ENCODE results near the gene CACNA2D3.

Gene CACNA2D3

DNA sequence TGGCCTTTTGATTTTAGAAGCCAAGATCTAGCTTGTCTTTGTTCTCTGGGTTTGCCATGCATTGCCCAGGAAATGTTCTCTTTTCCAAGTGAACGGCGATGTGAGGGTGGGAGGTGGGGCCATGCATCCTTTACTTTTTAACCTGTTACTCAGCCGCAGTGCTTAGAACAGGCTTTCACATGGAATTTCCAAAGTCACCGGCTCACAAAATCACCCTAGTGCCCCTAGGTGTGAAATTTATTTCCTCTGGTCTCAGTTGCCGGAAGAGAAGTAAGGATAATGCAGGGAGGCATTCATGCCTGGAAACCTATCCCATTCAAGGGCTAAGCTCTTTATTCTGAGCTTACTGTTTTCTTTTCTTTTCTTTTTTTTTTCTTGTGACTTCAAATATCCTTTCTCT lies 93.2 kb downstream of the CACNA2D3 start:
- no peak for DNase-seq (ENCODE audit: low read depth, low spot score)

GRCh38 chr3:54217828-54218227 lies 95.5 kb downstream of the CACNA2D3 start:
- DNase-seq (ENCODE audit: low read depth, low spot score): no peak

- no peak for DNase-seq (ENCODE audit: low read depth, low spot score)
Measured at GRCh38 chr3:54222316-54222715, 100.0 kb downstream of the CACNA2D3 start.

DNA sequence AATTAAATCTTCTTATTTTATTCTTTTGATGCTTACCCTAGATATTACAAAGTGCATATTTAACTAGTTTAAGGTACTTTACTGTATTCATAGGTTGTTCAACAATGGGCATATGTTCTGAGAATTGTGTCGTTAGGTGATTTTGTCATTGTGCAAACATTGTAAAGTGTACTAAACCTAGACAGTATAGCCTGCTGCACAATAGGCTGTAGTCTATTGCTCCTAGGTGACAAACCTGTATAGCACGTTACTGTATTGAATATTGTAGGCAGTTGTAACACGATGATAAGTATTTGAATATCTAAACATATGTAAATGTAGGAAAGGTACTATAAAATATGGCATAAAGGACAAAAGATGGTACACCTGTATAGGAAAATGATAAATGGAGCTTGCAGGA lies 100.7 kb downstream of the CACNA2D3 start:
- DNase-seq (ENCODE audit: low read depth, low spot score): no peak

DNA sequence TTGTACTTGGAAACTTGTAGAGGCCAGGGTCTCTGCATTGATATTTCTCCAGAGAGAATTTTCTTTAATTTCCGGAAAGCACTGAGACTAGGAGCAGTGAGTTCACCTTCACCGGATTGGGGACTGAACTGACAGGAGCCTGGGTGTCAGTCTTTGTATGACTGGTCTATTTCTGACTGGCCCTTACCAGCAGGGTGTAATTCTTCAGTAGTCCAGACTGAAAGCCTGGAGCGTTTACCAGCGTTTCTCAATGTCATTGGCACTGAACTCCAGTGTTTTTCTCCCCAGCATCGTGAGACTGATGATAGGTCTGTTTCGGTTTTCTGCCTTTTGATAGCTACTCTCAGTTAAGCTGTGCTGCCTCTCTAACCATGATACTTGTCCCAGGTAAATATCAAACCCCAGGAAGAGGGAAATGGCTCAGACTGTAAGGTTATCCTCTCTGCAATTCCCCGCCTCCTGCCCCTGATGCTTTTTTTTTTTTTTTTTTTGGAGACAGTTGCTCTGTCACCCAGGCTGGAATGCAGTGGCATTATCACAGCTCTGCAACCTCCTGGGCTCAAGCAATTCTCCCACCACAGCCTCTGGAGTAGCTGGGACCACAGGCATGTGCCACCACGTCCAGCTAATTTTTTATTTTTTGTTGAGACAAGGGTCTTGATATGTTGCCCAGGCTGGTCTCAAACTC lies 103.6 kb downstream of the CACNA2D3 start:
- DNase-seq (ENCODE audit: low read depth, low spot score): no peak

GRCh38 chr3:54228806-54229205 lies 106.5 kb downstream of the CACNA2D3 start:
- no peak for DNase-seq (ENCODE audit: low read depth, low spot score)

- DNase-seq (ENCODE audit: low read depth, low spot score): no peak
Measured at GRCh38 chr3:54232618-54233017, 110.3 kb downstream of the CACNA2D3 start.

DNA sequence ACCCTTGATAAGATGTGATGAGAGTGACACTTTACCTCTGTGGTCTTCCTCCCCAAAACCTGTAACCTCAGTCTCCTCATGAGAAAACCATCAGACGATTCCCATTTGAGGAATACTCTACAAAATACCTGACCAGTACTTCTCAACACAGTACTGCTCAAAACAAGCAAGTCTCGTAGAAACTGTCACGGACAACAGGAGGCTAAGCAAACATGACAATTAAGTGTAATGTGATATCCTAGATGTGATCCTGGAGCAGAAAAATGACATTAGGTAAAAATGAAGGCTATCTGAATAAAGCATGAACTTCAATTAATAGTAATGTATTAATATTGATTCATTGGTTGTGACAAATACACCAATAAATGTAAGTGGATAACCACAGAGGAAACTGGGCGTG lies 113.6 kb downstream of the CACNA2D3 start:
- no peak for DNase-seq (ENCODE audit: low read depth, low spot score)

- DNase-seq (ENCODE audit: low read depth, low spot score): no peak
Measured at GRCh38 chr3:54237109-54237508, 114.8 kb downstream of the CACNA2D3 start.

- DNase-seq (ENCODE audit: low read depth, low spot score): no peak
Measured at GRCh38 chr3:54237788-54238502, 115.6 kb downstream of the CACNA2D3 start.

- DNase-seq (ENCODE audit: low read depth, low spot score): no peak
Measured at GRCh38 chr3:54240309-54240708, 118.0 kb downstream of the CACNA2D3 start.

DNA sequence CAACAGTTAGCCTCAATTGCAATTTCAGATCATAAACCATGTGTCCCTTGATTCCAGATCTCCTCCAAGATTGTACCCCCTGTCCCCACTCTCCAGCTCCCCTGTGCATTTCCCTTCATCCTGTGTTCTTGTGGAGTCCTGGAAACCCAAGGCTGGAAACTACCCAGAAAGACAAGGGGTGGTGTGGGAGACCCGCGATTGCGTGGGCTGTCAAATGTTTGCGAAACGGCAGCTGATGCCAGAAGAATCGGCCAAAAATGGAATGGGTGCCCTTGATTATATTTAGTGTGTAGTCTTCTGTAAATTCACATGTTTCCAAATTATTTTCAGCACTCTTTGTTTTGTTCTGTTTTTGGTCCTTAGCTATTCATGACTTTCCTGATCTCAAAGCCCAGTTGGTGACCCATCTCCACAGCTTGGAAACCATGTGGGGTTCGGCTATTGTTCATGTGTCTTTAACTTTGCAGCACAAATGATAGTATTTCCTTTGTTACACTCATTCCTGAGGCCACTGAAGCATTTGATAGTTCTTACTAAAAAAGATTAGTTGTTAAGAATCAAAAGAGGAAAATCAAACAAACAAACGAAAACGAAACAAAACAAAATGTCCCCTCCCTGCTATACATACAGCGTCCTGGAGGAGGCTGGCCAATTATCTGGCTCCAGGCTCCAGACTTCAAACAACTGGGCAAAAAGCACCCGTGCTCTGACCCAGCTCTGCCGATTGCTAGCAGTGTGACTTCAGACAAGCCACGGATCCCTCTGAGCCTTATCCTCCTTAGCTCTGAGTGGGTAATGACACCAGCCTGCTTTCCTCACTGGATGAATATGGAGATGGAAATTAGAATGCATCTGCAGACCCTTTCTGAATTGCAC lies 120.9 kb downstream of the CACNA2D3 start:
- no peak for DNase-seq (ENCODE audit: low read depth, low spot score)

GRCh38 chr3:54243960-54244682 lies 121.8 kb downstream of the CACNA2D3 start:
- no peak for DNase-seq (ENCODE audit: low read depth, low spot score)

DNA sequence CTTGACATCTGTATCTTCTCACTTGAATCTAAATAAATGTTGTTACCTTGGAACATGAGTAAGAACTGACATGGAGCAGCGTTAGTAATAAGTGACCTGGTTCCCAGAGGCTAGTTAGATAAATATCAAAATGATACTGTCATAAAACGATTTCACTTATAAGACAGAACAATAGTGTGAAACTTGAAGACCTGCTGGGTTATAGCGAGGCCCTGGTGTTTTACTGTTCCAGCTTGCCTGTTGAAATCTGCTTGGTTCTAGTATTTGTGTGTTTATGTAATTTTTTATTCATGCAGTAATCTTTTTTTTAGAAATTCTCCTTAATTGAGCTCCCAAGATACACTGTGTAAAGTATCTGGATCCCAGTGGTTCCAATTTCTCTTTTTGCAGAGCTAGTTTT lies 129.4 kb downstream of the CACNA2D3 start:
- DNase-seq (ENCODE audit: low read depth, low spot score): no peak

DNA sequence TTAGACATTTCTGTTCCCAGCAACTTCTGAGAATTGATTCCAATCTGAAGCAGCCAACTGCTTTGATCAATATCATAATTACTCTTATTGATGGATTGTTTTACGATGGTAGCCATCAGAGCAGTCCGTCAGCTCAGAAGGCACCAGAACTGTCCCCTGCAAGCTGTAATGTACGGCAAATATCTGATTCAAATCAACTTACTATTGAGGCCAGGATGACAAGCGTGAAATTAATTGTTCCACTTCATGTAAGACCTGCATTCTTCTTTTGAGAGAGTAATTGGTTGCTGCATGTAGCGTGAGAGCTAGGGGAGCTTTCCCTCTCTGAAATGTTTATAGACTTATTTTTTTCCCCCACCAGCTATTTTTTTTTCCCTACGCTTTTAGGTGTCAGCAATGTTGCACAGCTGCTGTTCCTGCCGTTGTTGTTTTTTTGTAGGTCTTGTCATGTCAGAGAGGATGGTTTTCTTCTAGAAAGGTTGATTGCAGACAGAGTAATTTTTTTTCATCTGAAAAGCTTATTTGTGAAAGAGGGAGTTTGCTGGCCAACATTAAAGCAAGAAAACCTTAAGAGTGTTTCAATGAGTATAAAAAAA lies 134.9 kb downstream of the CACNA2D3 start:
- no peak for DNase-seq (ENCODE audit: low read depth, low spot score)

DNA sequence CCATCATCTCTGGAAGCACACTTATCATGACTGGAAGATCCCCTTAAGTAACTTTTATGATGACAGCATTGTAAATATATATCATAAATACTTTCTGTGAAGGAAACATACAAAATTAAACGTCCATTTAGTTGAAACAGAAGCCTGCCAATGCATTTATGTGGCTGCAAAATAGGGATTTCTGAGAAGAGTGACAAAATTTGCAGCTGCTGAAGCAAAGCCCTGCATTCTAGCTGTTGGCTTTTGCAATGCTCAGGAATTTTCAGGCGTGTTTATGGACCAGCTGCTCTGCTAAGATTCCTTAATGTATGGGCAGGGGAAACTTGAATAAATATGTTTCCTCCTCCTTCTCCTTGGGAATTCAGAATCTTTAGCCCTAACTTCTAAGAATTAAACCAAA lies 137.3 kb downstream of the CACNA2D3 start:
- no peak for DNase-seq (ENCODE audit: low read depth, low spot score)

GRCh38 chr3:54261141-54261540 lies 138.8 kb downstream of the CACNA2D3 start:
- no peak for DNase-seq (ENCODE audit: low read depth, low spot score)

DNA sequence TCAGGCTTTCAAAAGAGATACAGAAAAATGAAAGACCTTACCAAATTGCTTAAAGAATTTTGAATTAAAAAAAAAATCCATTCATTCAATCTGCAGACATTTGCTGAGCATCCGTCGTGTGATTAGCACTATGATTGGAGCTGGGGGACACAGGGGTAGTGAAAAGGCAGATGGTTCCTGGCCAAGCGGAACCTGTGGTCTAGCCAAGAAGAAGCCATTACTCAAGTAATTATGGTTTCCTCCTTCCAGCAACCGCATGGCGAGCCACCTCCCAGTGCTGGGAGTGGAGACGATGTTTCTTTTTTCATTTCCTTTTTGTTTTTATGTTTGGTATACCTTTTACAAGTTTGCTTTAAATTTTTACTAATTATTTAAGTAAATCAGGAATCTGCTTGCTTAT lies 140.2 kb downstream of the CACNA2D3 start:
- no peak for DNase-seq (ENCODE audit: low read depth, low spot score)

- no peak for DNase-seq (ENCODE audit: low read depth, low spot score)
Measured at GRCh38 chr3:54262946-54263345, 140.6 kb downstream of the CACNA2D3 start.

- no peak for DNase-seq (ENCODE audit: low read depth, low spot score)
Measured at GRCh38 chr3:54264050-54264449, 141.7 kb downstream of the CACNA2D3 start.

GRCh38 chr3:54270816-54271526 lies 148.6 kb downstream of the CACNA2D3 start:
- DNase-seq (ENCODE audit: low read depth, low spot score): no peak
